Measurements from ENCODE around the gene EPHA2.

EPHA2 gene

DNA sequence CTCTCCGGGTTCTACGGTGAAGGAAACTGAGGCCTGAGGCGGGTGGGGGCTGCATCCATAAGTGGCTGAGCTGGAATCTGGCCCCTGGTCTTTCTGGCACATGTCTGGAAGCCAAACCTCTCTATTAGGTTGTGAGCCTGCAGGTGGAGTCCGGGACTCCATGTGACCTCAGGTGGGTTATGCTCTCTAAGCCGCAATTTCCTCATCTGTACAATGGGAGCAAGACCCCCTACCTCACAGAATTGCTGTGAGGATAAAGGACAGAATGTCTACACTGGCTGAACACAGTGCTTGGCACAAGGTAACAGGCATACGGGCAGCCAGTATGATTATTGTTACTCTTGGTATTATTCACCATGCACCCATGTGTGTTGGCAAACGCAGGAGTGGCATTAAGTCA, 6.7 kb downstream of the EPHA2 start:
- FAIRE-seq = no peak

DNA sequence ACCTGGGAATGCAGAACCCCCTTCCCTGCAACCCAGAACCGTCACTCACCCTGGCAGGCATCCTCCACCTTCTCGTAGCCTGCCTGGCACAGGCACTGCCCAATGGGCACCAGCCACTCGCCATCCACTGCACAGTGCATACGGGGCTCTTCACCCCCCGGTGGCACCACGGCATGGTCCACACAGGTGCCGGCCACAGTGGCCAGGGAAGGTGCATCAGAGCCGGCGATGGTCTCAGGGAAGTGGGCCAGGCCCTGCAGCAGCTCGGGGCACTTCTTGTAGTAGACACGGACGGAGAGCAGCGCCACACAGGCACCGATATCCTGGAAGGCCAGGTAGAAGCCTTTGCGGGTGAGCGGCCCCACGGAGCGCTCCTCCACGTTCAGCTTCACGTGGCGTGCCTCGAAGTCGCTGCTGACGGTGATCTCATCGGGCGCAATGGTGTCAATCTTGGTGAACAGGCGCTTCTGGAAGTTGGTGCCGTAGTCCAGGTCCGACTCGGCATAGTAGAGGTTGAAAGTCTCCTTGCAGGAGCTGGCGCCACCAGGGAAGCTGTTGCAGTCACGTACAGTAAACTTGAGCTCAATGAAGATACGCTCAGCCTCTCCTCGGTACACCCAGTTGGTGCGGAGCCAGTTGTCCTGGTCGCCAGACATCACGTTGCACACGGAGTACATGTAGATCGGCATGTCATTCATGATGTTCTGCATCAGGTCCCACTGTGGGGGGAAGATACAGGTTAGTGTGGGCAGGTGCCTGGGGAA, 7.4 kb downstream of the EPHA2 start:
- FAIRE-seq = no peak

DNA sequence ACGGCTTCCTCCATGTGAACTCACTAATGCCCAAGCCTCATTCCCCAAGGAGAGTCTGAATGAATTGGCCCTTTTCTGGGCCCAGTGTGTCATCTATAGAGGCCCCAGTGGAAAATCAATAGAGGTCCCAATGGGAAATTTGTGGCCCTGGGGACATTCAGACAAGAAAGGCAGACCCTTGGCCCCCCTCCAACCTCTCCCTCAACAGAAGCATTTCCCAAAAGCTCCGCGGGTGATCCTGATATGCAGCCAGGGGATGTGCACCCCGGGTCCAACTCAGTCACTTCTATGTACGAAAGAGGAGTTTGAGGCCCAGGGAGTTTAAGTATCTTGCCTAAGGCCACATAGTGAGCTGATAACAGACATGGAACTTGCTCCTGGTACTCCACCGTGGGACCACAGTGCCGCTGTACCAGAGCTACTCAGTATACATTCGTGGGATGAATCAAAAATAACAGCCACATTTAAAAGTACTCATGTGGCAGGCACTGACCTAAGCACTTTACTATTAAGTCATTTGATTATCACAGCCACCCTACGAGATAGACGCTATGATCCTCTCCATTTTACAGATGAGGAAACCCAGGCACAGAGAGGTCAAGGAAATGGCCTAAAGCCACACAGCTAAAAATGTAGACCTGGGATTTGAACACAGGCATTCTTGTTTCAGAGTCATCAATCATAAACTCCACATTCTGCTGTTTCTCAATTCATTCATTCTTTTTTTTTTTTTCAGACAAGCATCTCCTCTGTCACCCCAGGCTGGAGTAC, 8.5 kb downstream of the EPHA2 start:
- no peak for FAIRE-seq

DNA sequence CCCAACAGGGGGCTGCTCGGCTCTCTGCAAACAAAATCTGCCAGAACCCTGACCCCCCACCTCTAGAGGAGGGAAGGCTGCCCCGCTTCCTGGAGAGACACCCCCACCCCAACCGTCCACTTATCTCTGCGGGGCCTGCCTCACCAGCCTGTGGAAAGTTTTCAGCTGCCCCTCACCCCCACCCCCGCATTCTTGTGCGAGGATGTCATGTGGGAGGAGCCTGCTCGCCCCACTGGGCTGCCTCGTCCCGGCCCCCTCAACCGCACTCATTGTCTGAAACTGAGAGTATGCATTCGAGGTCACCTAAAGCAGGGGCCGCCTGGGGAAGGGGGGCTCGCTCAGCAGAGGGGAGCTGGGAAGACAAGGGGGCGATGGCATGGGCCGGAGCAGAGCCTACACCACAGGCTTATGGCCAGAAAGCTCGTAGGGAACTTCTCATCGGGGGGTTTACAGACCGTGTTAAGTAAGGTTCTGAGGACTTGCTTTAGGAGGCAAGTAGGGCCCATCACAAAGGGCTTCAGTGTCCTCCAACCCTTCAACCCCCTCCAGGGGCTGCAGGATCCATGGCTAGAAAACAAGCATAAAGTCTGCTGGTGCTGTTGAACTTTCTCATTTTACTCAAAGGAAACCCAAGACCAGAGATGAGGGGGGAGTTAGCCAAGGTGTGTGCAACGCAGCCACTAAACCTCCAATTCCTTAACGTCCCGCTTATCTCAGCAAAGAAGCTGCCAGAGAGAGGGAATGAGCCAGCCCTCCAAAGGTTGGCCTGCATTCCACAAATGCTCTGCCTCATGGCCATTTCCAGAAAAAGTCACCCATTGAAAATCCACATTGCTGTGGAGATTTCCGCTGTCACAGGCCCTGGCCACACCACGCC, 9.4 kb downstream of the EPHA2 start:
- no peak for FAIRE-seq

DNA sequence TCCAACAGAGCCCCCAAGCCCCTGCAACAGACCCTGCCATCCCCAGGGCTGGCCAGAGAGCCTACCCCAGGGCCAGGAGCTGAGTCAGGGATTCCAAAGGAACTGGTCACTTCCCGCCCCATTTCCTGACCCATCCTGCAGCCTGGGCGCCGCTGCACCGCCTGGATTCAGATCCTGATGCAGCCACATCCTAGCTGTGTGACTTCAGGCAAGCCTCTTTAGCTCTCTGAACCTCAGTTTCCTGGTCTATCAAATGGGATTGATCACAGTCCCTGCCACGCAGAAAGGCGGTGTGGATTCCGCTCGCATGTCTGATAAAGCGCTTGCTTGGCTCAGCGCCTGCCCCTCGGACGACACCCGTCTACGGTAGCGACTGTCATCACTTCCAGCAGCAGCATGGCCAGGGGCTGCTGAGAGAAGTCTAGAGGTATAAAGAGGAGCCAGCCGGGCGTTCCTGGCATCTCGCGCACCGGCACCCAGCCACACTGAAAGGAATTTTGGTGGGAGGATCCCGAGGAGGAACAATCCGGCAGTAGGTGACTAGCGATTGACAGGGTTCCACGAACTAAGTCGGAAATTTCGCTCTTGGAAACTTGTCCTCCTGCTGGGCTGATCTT, 10.1 kb downstream of the EPHA2 start:
- FAIRE-seq = no peak

DNA sequence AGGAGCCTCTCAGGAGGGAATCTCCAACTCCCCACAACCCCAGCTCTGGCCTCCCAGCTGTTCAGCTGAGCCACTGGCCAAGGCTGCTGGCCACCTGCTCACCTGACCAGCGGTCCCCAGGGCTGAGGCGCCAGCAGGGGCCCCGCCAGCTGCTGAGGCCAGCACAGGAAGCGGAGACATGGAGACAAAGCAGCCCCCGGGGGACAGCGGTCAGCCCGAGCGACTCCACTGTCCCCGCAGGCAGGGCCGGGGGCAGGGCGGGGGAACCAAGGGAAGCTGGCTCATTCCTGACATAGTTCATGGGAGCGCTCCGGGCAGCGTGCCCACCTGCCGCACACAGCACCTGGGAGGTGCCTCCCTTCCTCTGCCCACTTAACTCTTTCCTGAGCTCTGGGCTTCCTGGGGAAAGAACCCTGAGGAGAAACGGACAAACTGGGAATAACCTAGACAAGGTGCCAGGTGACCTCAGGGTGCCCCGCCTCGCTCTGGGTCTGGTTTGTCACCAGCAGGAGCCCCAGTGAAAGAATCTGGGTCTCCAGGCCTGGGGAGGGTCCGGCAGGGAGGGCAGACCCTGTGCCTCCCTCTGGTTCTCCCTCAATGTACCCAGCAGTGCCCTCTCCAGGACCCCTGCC, 10.7 kb downstream of the EPHA2 start:
- no peak for FAIRE-seq

DNA sequence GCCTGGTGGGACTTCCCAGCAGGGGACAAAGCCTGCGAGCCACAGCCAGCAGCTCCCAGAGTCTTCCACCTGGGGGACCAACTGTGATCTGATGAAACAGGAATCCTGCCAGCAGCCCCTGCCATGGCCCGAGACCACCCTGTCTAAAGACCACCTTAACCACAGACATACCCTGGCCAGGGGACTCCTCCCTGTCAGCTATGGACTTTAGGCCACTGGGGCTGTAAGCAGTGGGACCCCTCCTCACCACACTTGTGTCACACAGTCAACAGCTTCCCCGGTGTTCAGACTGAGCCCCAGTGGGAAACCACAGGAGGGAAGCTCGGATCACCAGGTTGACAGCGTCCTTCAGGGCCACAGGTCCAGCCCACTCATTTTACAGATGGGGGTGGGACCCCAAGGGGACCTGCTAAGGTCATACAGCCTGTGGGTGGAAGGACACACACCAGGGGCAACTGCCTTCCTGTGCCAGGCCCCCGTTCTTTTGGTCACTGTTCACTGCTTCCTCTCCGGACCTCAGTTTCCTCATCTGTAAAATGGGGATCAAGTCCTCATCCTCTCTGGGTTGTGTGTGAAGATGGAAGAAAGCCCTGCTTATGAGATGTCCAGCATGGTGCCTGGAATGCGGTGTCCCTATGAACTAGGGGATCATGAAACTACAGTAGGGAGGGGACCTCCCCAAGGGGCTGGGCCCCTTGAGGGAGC, 11.4 kb downstream of the EPHA2 start:
- no peak for FAIRE-seq

DNA sequence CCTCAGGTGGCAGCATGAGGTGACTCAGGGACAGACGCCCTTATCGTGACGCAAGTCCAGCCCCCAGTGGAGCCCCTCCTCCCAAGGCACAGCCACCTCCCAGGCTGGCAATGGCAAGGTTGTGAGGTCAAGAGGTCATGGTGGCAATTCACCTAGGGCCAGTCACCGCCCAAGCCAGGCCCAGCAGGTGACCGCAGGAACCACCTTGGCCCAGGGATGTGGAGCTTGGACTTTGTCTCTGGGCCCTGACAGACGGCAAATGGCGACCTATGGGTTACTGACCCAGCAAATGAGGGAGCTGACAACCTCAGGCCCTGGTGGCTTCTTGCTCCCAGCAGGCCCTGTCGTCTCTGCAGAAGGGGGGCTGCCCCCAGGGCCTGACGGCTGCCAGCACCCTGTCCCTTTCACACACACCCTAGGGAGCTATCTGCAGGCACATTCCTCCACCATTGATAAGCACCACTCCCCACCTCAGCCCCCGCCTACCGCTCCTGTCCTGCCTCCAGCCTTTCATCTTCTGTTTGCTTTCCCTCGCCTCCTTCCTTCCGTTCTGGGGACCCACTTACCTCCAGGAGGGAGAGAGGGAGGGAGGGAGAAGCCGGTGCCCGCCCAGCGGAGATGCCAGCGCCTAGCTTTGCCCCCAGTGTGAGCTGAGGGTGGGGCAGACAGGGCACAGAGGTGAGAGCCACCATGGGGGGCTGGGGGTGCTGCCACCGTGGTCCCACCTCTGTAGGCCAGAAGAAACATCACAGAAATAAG, 12.1 kb downstream of the EPHA2 start:
- FAIRE-seq = no peak

DNA sequence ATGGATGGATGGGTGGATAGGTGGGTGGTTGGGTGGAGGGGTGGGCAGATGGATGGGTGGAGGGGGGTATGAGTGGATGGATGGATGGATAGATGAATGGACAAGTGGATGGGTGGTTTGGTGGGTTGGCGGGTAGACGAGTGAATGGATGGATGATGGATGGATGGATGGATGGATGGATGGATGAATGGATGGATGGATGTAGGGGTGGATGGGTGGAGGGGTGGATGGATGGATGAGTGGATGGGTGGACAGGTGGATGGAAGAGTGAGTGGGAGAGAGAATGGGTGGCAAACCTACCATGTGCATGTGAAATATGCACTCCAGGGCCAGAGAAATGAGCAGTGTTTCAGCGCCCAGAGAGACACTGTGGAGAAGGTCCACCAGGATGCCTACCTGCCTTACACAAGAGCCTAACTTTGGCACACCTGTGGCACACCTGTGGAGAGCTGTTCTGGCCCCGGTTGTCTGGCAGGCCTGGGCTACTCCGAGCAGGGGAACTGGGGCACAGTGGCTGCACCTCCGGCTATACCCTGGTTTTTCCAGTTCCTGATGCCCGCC, 12.8 kb downstream of the EPHA2 start:
- FAIRE-seq = no peak

DNA sequence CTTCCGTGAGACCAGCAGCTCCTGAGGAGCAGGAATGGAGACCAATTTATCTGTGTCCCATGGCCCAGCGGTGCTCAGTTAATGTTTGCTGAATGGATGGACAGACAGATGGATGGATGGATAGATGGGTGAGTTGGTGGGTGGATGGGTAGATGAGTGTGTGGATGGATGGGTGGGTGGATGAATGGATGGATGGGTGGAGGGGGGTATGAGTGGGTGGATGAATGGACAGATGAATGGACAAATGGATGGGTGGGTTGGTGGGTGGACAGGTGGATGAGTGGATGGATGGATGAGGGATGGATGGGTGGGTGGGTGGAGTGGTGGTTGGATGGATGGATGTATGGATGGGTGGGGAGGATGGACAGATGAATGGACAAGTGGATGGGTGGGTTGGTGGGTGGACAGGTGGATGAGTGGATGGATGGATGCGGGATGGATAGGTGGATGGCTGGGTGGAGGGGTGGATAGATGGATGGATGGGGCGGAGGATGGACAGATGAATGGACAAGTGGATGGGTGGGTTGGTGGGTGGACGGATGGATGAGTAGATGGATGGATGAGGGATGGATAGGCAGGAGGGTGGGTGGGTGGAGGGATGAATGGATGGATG, 13.4 kb downstream of the EPHA2 start:
- FAIRE-seq = no peak

DNA sequence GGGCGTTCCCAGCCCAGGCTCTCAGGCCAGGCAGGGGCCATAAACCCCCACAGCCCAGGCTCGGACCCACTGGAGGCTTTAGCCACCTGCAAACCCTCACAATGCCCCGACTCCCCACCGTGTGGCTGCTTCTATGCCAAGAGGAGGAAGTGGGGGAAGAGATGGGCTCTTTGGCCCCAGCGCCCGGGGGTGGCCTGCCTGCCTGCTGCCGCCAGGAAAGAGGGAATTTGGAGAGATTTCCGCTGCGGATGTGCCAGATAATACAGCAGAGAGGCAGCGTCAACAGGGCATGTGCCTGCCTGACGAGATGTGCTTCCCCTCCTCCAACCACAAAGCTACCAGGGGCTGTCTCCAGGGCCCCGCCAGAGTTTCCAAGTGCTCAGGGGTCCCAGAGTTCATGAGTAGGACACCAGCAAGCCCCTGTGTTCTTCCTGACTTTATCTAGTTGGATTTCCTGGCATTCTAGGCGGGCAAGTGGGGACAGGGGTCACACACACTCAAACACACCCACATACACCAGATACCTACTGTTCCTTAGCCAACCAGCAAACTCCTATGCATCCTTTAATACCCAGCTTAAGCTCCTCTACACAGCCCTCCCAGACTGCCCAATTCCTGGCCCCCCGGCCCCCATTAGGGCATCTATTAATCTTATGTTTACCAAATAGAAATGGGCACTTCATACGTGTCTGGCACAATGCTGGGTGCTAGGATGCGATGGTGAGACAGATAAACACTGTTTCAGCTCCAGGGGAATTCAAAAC, 14.1 kb downstream of the EPHA2 start:
- FAIRE-seq = no peak

DNA sequence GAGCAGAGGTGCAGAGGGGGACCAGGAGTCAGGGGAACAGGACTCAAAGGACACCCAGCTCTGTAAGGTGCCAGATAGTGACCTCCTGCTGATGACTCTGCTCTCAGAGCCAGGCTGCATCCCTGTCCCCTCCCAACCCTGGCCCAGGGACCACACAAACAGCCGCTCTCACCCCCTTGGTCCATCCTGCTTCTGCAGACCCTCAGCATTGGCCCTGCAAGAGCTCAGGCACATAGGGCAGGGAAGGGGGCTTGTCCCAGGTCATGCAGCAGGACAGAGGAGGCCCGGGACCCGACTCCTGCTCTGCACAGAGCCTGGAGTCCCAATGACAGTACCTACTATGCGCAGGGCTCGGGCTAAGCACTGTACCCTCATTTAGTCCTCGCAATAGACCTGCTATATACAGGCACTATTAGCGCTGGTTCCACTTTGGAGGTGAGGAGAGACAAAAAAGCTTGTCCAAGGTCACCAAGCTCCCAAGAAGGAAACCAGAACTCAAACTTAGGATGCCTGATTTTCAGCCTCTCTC, 15.7 kb downstream of the EPHA2 start:
- FAIRE-seq = no peak

DNA sequence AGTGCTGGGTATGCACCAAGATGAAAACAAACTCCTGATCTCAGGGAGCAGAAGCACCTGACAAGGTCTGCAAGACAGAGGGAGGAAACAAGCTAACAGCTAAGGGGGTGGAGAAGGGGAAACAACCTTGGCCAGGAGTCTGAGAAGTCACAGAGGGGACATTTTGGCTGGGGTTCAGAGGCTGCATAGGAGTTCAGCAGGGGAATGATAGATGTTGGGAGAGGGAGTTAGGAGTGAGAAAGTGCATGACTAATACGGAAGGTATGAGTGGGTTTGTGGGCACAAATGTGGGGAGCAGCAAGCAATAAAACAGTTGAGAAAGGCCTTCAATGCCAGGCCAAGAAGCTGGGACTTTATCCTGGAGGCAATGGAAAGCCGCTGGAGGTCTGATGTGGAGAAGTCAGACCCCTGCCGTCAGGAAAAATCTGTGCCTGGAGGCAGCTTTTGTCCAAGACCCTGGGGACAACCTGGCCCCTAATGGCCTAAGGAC, 16.4 kb downstream of the EPHA2 start:
- no peak for FAIRE-seq

DNA sequence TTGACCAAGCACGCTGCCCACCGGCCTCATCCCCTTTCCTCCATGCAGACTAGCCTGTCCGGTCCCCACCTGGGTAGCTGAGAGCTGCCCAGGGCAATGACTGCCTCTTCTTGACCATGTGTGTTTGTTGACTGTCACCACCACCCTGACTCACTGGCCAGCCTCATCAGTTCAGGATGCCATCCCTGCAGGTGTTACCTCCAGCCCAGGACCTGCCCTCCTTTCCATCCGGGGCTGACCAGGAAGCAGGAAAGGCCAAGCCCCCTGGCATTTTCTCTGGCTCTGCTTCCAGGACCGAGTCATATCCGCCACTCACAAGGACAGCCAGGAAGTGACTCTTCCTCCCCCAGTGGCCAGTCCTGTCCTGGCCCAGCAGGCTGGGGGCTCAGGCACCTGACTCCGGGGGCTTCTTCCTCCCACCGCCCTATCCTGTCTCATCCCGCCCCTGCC, 17.1 kb downstream of the EPHA2 start:
- FAIRE-seq = no peak

DNA sequence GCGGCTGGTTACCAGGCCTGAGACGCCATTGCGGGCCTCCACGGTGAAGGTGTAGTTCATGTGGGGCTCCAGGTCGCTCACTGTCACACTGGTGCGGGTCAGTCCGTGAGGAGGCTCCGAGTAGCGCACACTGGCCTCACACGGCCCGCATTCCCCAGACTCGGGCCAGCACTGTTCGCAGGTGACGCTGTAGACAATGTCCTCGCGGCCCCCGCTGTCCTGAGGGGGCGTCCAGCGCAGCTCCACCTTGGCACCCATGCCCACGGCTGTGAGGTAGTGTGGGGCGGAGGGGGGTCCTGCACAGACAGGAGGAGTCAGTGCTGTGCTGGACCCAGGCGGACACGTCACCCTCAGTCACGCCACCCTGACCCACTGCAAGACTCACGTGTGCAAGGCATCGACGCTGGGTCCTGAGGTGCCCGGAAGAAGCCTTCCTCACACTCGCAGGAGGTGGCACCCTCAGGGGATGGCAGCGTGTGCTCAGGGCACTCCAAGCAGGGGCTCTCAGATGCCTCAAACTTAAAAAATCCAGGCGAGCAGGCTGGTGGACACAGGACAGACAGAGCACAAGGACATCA, 17.9 kb downstream of the EPHA2 start:
- no peak for FAIRE-seq

DNA sequence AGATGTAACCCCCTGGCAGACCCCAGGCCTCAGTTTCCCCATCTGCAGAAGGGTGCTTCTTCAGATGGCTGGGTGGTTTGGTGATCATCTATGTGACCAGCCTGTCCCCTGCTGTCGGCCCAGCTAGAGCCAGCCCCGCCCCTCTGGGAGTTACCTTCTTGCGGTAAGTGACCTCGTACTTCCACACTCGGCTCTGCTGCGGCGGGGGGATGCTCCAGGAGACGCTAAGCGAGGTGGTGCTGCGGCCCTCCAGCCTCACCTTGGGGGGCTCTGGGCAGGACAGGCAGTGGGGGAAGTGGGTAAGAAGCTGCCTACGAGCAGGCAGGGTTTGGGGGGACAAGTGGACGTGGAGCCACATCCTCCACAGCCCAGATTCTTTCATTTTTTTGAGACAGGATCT, 20.4 kb downstream of the EPHA2 start:
- FAIRE-seq = no peak

DNA sequence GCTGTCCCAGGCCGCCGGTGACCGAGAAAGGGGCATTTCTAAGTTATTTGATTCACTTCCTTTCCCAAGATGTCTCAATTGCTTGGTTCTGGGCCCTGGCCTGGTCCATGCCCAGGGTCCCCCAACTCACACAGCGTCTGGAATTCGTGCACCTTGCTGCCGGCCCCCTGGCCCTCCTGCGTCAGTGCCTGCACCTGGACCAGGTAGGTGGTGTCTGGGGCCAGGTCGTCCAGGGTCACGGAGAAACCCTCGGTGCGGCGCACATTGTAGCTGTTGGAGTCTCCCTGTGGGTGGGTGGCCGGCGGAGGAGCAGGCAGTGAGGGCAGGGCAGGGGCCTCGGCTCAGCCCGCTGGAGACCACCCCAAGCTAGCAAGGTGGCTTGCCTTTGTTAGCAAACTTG, 21.0 kb downstream of the EPHA2 start:
- FAIRE-seq = no peak

DNA sequence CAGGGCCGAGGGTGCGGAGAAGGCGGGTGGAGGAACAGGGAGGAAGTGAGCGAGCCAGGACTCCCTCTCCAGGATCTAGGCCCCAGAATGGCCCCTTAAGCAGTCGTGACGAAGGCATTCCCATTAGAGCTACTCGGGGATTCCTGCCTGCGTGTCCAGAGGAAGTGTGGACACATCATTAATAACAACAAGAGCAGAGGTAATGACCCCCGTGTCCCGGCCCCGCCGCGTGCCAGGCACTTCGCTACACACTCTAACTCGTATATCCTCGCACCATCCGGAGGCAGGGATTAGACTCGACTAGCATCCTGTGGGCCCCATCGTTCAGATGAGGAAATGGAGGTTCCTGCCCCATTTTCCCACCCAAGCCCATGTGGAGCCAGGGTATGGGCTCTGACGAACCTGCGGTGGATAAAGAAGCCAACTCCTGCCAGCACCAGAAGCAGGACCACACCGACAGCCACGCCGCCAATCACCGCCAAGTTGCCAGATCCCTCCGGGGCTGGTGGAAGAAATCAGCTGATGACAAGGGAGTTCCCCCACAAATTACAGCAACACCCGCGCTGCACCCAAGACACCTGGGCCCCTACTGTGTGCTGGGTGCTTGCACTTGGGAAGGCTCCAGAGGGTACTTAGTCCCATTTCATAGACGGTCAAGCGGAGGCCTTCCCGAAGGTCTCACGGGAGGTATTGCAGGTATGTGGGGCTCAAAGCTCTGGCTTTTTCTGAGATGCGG, 21.6 kb downstream of the EPHA2 start:
- FAIRE-seq = no peak

All from endometrium (tissue), 2 donors.